Left lung (tissue), 10 donors: Measurements from ENCODE around the gene WRAP53. TPM values are rescaled to one million over a fixed set of nuclear protein-coding genes. Genes with fewer than 3 reads are reported as not detected.
A peak's percentile ranks its signal among the peaks of the same experiment; 100 is the strongest.

ENCODE experiments used
- ATAC-seq: fragments of 200-7000 bp; cut with Tn5 transposase; one replicate; pipeline ENCODE4 v1.9.1; 2020; ENCODE audit warnings: moderate library complexity
- DNase-seq, 4 donors: peaks; one replicate each; pipeline ENCODE4 v3.0.0-alpha.2; 2013 to 2020
- H3K27ac ChIP-seq, 2 donors: fragments of 200-600 bp; sonication (generic) in 1 of 2; one replicate each; pipeline versions ENCODE4 v1.5.0 to v1.8.0; 2020 to 2021
- H3K27me3 ChIP-seq, 2 donors: fragments of 200-600 bp; sonication (generic) in 1 of 2; one replicate each; pipeline versions ENCODE4 v1.5.0 to v1.8.0; 2020 to 2021
- H3K36me3 ChIP-seq, 2 donors: fragments of 200-600 bp; sonication (generic) in 1 of 2; one replicate each; pipeline versions ENCODE4 v1.5.0 to v1.8.0; 2020 to 2021
- H3K4me1 ChIP-seq, 2 donors: fragments of 200-600 bp; one replicate each; pipeline ENCODE4 v1.8.0; 2021
- H3K4me3 ChIP-seq, 2 donors: fragments of 200-600 bp; sonication (generic) in 1 of 2; one replicate each; pipeline versions ENCODE4 v1.5.0 to v1.8.0; 2020 to 2021; ENCODE audit warnings: mild to moderate bottlenecking in 1 of 2
- H3K9me3 ChIP-seq, 2 donors: fragments of 200-600 bp; sonication (generic) in 1 of 2; one replicate each; pipeline versions ENCODE4 v1.5.0 to v1.8.0; 2020 to 2021
- intact Hi-C, 2 donors: fragments of 100-400 bp; cut with DNase I; formaldehyde crosslinking; loops; one replicate each; pipeline versions ENCODE4 v1.11.2 to v1.14.2; 2022
- polyA plus RNA-seq, 6 donors: library from polyadenylated mRNA; unstranded; fragments of 120-200 nt; gene quantifications; one replicate each; pipeline ENCODE4 v1.2.1, GENCODE V29; 2013; ENCODE audit not compliant: insufficient read length in 6 of 6
- total RNA-seq, 2 donors: library from RNA; stranded (reverse); fragmentation: NEBNext Ultra II Directional; extraction: Animal tissue kit (Norgen Biotek cat#: 25700); gene quantifications; one replicate each; pipeline ENCODE4 v1.2.1, GENCODE V29; 2021
- TF ChIP-seq, protein P1 (sequence below), 2 donors: fragments of 200-600 bp; sonication (generic) in 1 of 2; IDR thresholded peaks; one replicate each; pipeline versions ENCODE4 v1.5.0 to v1.8.0; 2021; ENCODE audit warnings: antibody characterized with exemption in 2 of 2
- donor health status: DM: no; HTN: yes; CAD: no.
- donor health status: DM: no; HTN: no; CAD: no.

WRAP53 gene
- total and polyA plus RNA-seq, 8 donors, result 9.4 to 16.0 (median 13.4) TPM

DNA sequence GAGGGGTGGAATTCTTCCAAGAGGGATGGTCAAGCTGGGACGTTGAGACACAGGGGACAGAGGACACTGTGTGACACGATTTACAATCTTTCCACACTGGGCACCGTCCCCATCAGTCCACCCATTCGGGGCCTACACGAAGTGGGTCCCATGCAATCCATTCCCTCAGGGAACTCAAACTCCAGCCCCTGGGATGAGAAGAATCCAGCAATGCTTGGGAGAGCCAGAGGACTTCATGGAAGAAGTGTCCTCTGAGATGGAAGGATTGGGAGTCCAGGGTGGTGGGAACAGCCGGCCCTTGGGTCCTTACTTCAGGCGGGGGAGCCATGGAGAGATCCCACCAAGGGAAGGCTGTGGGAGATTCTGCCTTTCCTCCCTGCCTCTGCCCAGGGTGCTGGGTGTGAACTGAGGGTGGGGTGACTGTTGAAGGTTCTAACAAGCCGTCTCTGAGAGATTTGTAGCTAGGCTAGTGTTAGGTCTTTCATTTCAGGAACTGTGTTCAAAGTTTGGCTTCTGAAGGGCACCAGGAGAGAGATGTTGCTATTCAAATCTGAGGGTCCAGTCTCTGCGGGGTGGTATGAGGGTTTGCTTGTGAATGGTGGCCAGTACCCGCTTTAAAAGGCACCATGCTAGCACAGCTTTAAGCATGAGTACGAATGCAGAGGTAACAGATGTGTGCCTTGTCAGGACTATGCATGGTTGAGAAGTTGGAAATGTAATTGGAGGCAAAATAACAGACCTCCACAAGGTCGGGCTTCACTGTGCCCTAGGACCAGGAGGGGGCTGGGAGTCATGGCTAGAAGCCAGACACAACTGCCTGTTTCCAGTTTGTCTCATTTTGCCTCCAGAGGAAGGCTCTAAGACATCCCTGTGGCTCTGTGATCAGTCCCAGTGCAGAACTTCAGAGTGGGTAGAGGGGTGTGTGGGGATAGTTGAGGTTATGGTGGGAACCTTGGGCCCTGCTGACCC is 35.6 kb upstream of the WRAP53 start:
- ATAC-seq, result no peak

DNA sequence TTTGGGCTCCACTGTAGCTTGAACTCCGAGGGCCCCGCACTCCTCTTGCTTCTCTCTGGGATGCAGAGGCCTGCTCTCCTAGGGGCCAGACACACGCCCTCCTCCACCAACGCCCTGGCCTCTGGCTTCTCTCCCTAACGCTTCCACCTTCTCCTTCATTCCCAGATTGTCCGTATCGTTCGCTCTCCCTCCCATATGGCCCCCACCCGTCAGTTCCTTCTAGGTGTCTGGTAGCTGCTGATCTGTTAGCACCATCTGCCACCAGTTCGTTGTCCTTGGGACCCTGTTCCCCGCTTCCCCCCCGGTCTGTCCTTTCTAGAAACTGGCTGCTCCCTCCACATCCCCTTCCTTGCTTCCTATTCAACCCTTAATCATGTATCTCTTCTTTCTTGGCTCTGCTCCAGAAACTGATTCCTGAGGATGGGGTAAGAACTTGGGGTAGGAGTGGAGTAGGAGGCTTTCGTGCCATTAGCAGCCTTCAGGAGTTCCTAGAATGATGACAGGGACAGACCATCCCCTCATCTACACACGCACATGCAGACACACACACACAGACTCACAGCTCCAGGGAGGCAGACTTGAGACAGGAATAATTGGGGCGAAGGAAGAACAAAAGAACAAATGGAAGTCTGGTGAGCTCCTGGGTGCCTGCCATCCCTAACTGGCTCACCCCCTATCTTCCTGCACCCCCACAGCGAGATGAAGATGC is 33.3 kb upstream of the WRAP53 start:
- Histone ChIP-seq H3K9me3 (no peaks in the 10 kb centered on the region), H3K36me3 (no peaks in the 10 kb centered on the region), H3K27ac (no peak overlapping the region), H3K4me1 (peaks cover 16 to 19% of the 10 kb centered on the region in 2 donors), H3K27me3 (peaks cover 15 to 43% of the 10 kb centered on the region in 2 donors), H3K4me3 (no peak overlapping the region)
- no peak for DNase-seq
- intact Hi-C loops, result no loop called here
- no peak for ATAC-seq
- TF ChIP-seq, protein P1, sequence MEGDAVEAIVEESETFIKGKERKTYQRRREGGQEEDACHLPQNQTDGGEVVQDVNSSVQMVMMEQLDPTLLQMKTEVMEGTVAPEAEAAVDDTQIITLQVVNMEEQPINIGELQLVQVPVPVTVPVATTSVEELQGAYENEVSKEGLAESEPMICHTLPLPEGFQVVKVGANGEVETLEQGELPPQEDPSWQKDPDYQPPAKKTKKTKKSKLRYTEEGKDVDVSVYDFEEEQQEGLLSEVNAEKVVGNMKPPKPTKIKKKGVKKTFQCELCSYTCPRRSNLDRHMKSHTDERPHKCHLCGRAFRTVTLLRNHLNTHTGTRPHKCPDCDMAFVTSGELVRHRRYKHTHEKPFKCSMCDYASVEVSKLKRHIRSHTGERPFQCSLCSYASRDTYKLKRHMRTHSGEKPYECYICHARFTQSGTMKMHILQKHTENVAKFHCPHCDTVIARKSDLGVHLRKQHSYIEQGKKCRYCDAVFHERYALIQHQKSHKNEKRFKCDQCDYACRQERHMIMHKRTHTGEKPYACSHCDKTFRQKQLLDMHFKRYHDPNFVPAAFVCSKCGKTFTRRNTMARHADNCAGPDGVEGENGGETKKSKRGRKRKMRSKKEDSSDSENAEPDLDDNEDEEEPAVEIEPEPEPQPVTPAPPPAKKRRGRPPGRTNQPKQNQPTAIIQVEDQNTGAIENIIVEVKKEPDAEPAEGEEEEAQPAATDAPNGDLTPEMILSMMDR (IDR thresholded peaks at IDR 0.05), result no peak

More for the DNA sequence above, 35.6 kb upstream of the WRAP53 start:
- TF ChIP-seq, protein P1 (IDR thresholded peaks at IDR 0.05), result no peak
- H3K4me3 ChIP-seq, result no peak overlapping the region
- no peaks in the 10 kb centered on the region for H3K9me3 ChIP-seq
- no peaks in the 10 kb centered on the region for H3K36me3 ChIP-seq
- H3K27me3 ChIP-seq, result peaks cover 15 to 63% of the 10 kb centered on the region in 2 donors
- H3K4me1 ChIP-seq, result peaks cover 16 to 20% of the 10 kb centered on the region in 2 donors
- intact Hi-C loops, result no loop called here
- no peak for DNase-seq
- H3K27ac ChIP-seq, result no peak overlapping the region

DNA sequence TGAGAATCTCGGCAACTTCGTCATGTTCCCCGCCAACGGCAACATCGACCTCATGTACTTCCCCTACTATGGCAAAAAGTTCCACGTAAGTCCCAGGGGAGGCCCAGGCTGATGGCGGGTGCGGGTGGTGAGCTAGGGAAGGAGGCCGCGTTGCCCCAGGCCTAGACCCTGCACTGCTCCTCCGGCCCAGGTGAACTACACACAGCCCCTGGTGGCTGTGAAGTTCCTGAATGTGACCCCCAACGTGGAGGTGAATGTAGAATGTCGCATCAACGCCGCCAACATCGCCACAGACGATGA is 32.8 kb upstream of the WRAP53 start:
- Histone ChIP-seq H3K27ac (no peak overlapping the region), H3K27me3 (peaks cover 15 to 38% of the 10 kb centered on the region in 2 donors), H3K9me3 (no peaks in the 10 kb centered on the region), H3K4me3 (no peak overlapping the region), H3K36me3 (no peaks in the 10 kb centered on the region), H3K4me1 (peaks cover 12 to 14% of the 10 kb centered on the region in 2 donors)
- TF ChIP-seq, protein P1 (IDR thresholded peaks at IDR 0.05), result no peak
- no peak for DNase-seq
- no peak for ATAC-seq
- intact Hi-C loops, result no loop called here

DNA sequence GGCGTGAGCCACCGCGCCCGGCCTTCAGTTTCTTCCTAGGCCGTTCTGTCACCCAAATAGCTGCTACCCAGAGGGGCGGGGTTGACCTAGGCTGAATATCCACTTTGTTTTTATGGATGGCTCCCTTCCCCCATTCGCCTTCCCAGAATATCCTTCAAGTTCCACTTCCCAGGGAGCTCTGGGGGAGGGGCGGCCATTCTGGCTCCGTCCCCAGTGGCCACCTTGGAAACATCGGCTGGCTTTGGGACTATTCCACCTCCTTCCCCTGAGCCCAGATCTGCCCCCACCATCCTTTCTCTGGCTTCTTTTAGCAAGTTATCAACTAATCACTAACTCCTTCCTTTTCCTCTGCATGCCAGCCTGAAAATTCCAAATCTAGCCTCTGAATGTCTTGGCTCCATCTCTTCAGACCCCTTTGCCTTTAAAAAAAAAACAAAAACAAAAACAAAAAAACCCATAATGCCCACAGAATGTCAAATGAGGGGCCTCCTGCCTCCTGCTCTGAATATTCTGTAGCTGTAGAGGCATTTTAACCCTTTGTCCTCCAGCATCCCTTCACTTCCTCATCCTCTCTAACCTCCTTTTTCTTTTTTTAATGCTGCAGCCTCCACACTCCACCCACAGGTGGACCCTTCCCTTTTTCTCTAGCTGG is 31.2 kb upstream of the WRAP53 start:
- Histone ChIP-seq H3K9me3 (no peaks in the 10 kb centered on the region), H3K36me3 (no peaks in the 10 kb centered on the region), H3K27me3 (peaks cover under 1 to 22% of the 10 kb centered on the region in 2 donors), H3K4me1 (no peaks in the 10 kb centered on the region), H3K4me3 (no peak overlapping the region), H3K27ac (no peak overlapping the region)
- intact Hi-C loops, result no loop called here
- ATAC-seq, result peak; percentile 50
- TF ChIP-seq, protein P1 (IDR thresholded peaks at IDR 0.05), result no peak
- DNase-seq, result peak in 1 of 4 donors; percentile 62
